KMS-11 (cell line): ENCODE data around the gene ETNPPL.

Experiments
- H2AFZ ChIP-seq: fragments of 200-600 bp; sonication (generic); 2 replicates; pipeline ENCODE4 v1.6.1; 2016; ENCODE audit warnings: antibody characterized with exemption, mixed run types, low read depth
- H3K27ac ChIP-seq: fragments of 200-600 bp; sonication (generic); 2 replicates; pipeline ENCODE4 v1.6.1; 2016; ENCODE audit warnings: mild to moderate bottlenecking, mixed run types
- H3K27me3 ChIP-seq: fragments of 200-600 bp; sonication (generic); 2 replicates; pipeline ENCODE4 v1.6.1; 2017; ENCODE audit warnings: mild to moderate bottlenecking, low read depth, mixed run types, moderate library complexity; ENCODE audit not compliant: insufficient read depth
- H3K36me3 ChIP-seq: fragments of 200-600 bp; sonication (generic); 2 replicates; pipeline ENCODE4 v1.6.1; 2017; ENCODE audit warnings: mild to moderate bottlenecking, mixed run types; ENCODE audit not compliant: insufficient read depth
- H3K4me1 ChIP-seq: fragments of 200-600 bp; sonication (generic); 2 replicates; pipeline ENCODE4 v1.6.1; 2016; ENCODE audit warnings: mild to moderate bottlenecking, low read depth, mixed run types; ENCODE audit not compliant: poor library complexity, severe bottlenecking
- H3K4me2 ChIP-seq: fragments of 200-600 bp; sonication (generic); 2 replicates; pipeline ENCODE4 v1.7.0; 2016; ENCODE audit warnings: mild to moderate bottlenecking, mixed run types
- H3K4me3 ChIP-seq: fragments of 200-600 bp; sonication (generic); IDR thresholded peaks from 2 replicates; pipeline ENCODE4 v1.6.1; 2017; ENCODE audit warnings: low read depth, low read length, mixed read lengths; ENCODE audit not compliant: insufficient read depth
- H3K79me2 ChIP-seq: fragments of 200-600 bp; sonication (generic); 2 replicates; pipeline ENCODE4 v1.6.1; 2016; ENCODE audit warnings: low read depth, mixed run types; ENCODE audit not compliant: insufficient read depth
- H3K9ac ChIP-seq: fragments of 200-600 bp; sonication (generic); 2 replicates; pipeline ENCODE4 v1.6.1; 2016; ENCODE audit warnings: mild to moderate bottlenecking, mixed run types
- H4K20me1 ChIP-seq: fragments of 200-600 bp; sonication (generic); 2 replicates; pipeline ENCODE4 v1.6.1; 2016; ENCODE audit warnings: mild to moderate bottlenecking, mixed run types; ENCODE audit not compliant: insufficient read depth
- TF ChIP-seq, protein P1 (sequence below): fragments of 200-600 bp; sonication (generic); conservative IDR thresholded peaks from 2 replicates; pipeline ENCODE4 v1.6.1; 2017; ENCODE audit warnings: low read depth, mild to moderate bottlenecking, antibody characterized with exemption, low read length, moderate library complexity, mixed read lengths

The ETNPPL gene

DNA sequence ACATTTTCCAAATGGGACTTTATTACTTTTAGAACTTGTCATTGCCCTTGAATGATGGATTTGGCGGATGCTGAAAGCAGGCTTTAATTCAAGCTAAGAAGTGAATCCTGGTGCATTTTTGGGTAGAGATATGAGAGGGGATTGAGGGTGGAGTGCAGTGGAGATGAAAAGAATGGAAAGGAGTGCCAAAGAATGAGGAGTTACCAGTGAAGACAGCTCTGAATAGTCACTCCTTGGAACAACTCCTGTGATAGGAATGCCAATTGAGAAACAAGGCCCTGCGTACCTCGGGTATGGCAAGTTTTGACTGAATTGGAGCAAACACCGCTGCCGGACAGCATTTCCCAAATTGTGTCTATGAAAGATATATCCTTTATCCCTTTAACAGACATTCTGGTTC, 36.5 kb upstream of the ETNPPL start:
- Histone ChIP-seq H3K9ac (no peak overlapping the region), H3K4me1 (no peaks in the 10 kb centered on the region), H3K4me2 (no peak overlapping the region), H2AFZ (no peak overlapping the region), H3K27me3 (no peaks in the 10 kb centered on the region), H3K36me3 (no peaks in the 10 kb centered on the region), H4K20me1 (no peaks in the 10 kb centered on the region), H3K4me3 (no peak overlapping the region), H3K79me2 (no peaks in the 10 kb centered on the region), H3K27ac (no peak overlapping the region)
- TF ChIP-seq, protein P1, sequence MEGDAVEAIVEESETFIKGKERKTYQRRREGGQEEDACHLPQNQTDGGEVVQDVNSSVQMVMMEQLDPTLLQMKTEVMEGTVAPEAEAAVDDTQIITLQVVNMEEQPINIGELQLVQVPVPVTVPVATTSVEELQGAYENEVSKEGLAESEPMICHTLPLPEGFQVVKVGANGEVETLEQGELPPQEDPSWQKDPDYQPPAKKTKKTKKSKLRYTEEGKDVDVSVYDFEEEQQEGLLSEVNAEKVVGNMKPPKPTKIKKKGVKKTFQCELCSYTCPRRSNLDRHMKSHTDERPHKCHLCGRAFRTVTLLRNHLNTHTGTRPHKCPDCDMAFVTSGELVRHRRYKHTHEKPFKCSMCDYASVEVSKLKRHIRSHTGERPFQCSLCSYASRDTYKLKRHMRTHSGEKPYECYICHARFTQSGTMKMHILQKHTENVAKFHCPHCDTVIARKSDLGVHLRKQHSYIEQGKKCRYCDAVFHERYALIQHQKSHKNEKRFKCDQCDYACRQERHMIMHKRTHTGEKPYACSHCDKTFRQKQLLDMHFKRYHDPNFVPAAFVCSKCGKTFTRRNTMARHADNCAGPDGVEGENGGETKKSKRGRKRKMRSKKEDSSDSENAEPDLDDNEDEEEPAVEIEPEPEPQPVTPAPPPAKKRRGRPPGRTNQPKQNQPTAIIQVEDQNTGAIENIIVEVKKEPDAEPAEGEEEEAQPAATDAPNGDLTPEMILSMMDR, result no peak

DNA sequence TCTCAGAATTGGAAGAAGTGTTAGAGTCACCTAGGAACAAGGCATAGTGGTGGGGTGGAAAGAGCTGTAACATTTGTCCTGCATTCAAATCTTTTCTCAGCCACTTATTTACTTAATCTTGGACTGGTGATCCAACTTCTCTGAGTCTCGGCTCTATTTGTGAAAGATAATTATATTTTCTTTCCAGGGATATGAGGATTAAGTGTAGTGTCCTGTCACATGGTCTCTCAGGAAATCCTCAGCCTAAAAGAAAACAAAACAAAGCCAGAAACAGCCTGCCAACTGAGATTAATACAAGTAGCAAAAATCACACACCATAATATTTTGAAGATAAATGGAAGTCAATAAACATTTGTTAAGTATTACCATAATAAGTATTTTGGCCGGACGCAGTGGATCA, 33.3 kb upstream of the ETNPPL start:
- no peaks in the 10 kb centered on the region for H3K4me1 ChIP-seq
- no peaks in the 10 kb centered on the region for H3K36me3 ChIP-seq
- no peaks in the 10 kb centered on the region for H4K20me1 ChIP-seq
- no peak overlapping the region for H3K4me2 ChIP-seq
- H3K27me3 ChIP-seq, result no peaks in the 10 kb centered on the region
- no peak overlapping the region for H2AFZ ChIP-seq
- TF ChIP-seq, protein P1, result no peak
- H3K79me2 ChIP-seq, result no peaks in the 10 kb centered on the region
- H3K27ac ChIP-seq, result no peak overlapping the region
- H3K4me3 ChIP-seq, result no peak overlapping the region
- no peak overlapping the region for H3K9ac ChIP-seq

- no peaks in the 10 kb centered on the region for H3K36me3 ChIP-seq
- H3K4me2 ChIP-seq, result no peak overlapping the region
- H3K27me3 ChIP-seq, result no peaks in the 10 kb centered on the region
- H2AFZ ChIP-seq, result no peak overlapping the region
- no peaks in the 10 kb centered on the region for H3K79me2 ChIP-seq
- no peak overlapping the region for H3K27ac ChIP-seq
- H3K4me3 ChIP-seq, result no peak overlapping the region
- no peak overlapping the region for H3K9ac ChIP-seq
- no peaks in the 10 kb centered on the region for H3K4me1 ChIP-seq
- TF ChIP-seq, protein P1, result no peak
- H4K20me1 ChIP-seq, result no peaks in the 10 kb centered on the region
These were observed 32.9 kb upstream of the ETNPPL start for GRCh38 chr4:108795733-108796132.

DNA sequence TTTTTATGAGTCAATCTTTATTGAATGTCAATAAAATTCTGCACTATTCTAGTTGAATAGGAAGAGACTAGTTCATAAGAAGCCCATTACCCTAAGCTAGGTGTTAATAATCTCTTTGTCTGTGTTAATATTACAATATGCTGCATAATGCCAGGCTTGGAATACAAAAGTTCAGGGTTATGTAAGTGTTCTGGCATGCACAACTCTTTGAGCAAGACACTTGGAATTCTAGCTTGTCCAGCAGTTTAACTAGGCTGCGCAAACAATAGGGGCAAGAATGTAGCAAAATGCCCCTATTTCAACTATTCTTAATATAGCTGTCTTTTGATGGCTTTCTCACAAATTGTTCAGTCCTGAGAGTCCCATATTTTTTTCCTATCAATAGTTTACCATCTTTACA, 31.3 kb upstream of the ETNPPL start:
- Histone ChIP-seq H3K27ac (no peak overlapping the region), H3K9ac (no peak overlapping the region), H3K4me1 (no peaks in the 10 kb centered on the region), H4K20me1 (no peaks in the 10 kb centered on the region), H3K36me3 (no peaks in the 10 kb centered on the region), H3K27me3 (no peaks in the 10 kb centered on the region), H2AFZ (no peak overlapping the region), H3K4me2 (no peak overlapping the region), H3K4me3 (no peak overlapping the region), H3K79me2 (no peaks in the 10 kb centered on the region)
- TF ChIP-seq, protein P1, result no peak
